HCT116 (cell line): ENCODE data around the gene PRKN.

ENCODE experiments used
- CEBPB ChIP-seq: IDR thresholded peaks from 2 replicates; pipeline ENCODE4 v1.6.1; 2012; ENCODE audit warnings: low read depth
- EZH2 ChIP-seq: fragments of 200-600 bp; sonication (generic); IDR thresholded peaks from 2 replicates; pipeline ENCODE4 v1.6.1; 2017; ENCODE audit warnings: antibody characterized with exemption, mixed run types
- EZH2phosphoT487 ChIP-seq: fragments of 200-600 bp; IDR thresholded peaks from 2 replicates; pipeline ENCODE4 v1.6.1; 2018; ENCODE audit warnings: antibody characterized with exemption, borderline replicate concordance
- JUND ChIP-seq: IDR thresholded peaks from 2 replicates; pipeline ENCODE4 v1.6.1; 2012
- POLR2A ChIP-seq: IDR thresholded peaks from 2 replicates; pipeline ENCODE4 v1.7.0; 2011; ENCODE audit warnings: borderline replicate concordance; ENCODE audit not compliant: insufficient read depth, insufficient read length; ENCODE audit errors: extremely low read depth
- POLR2AphosphoS5 ChIP-seq: IDR thresholded peaks from 2 replicates; pipeline ENCODE4 v1.6.1; 2011; ENCODE audit warnings: mild to moderate bottlenecking, low read depth, low read length, moderate library complexity
- REST ChIP-seq: IDR thresholded peaks from 2 replicates; pipeline ENCODE4 v1.6.1; 2012; ENCODE audit warnings: low read depth
- SRF ChIP-seq: IDR thresholded peaks from 2 replicates; pipeline ENCODE4 v1.6.1; 2012; ENCODE audit warnings: low read depth
- YY1 ChIP-seq: IDR thresholded peaks from 2 replicates; pipeline ENCODE4 v1.6.1; 2011; ENCODE audit warnings: low read length, low read depth, moderate library complexity, mild to moderate bottlenecking; ENCODE audit not compliant: insufficient replicate concordance; ENCODE audit errors: extremely low read depth
- ZFX ChIP-seq: fragments of 450-650 bp; IDR thresholded peaks from 2 replicates; pipeline ENCODE4 v1.6.1; 2017
- TF ChIP-seq, protein P1 (sequence below), 3 experiments: fragments of 200-600 bp in 1 of 3; sonication (generic) in 1 of 3; IDR thresholded peaks in 2 of 3; conservative IDR thresholded peaks in 1 of 3; 2 replicates each; pipeline ENCODE4 v1.5.1; 2012 to 2017; ENCODE audit warnings: low read depth in 2 of 3, low read length in 2 of 3, antibody characterized with exemption in 1 of 3, borderline replicate concordance in 1 of 3, control low read depth in 1 of 3, mild to moderate bottlenecking in 1 of 3, mixed read lengths in 1 of 3, mixed run types in 1 of 3, moderate library complexity in 1 of 3; ENCODE audit not compliant: insufficient read depth in 1 of 3
- TF ChIP-seq, protein P2 (sequence below): IDR thresholded peaks from 2 replicates; pipeline ENCODE4 v1.6.1; 2011; ENCODE audit warnings: mild to moderate bottlenecking, low read length, moderate library complexity; ENCODE audit not compliant: insufficient replicate concordance; ENCODE audit errors: extremely low read depth
- TF ChIP-seq, protein P3 (sequence below): IDR thresholded peaks from 2 replicates; pipeline ENCODE4 v1.6.1; 2012
- TF ChIP-seq, protein P4 (sequence below): IDR thresholded peaks from 2 replicates; pipeline ENCODE4 v1.6.1; 2012

GRCh38 chr6:162602759-162603158 lies 124.8 kb downstream of the PRKN start:
- TF ChIP-seq, protein P1, sequence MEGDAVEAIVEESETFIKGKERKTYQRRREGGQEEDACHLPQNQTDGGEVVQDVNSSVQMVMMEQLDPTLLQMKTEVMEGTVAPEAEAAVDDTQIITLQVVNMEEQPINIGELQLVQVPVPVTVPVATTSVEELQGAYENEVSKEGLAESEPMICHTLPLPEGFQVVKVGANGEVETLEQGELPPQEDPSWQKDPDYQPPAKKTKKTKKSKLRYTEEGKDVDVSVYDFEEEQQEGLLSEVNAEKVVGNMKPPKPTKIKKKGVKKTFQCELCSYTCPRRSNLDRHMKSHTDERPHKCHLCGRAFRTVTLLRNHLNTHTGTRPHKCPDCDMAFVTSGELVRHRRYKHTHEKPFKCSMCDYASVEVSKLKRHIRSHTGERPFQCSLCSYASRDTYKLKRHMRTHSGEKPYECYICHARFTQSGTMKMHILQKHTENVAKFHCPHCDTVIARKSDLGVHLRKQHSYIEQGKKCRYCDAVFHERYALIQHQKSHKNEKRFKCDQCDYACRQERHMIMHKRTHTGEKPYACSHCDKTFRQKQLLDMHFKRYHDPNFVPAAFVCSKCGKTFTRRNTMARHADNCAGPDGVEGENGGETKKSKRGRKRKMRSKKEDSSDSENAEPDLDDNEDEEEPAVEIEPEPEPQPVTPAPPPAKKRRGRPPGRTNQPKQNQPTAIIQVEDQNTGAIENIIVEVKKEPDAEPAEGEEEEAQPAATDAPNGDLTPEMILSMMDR (IDR thresholded peaks at IDR 0.05 in 2 of 3, conservative IDR thresholded peaks at IDR 0.05 in 1 of 3; ENCODE audit: borderline replicate concordance in 1 of 3, insufficient read depth in 1 of 3, low read depth in 2 of 3, low read length in 2 of 3), result no peak
- TF ChIP-seq, protein P2, sequence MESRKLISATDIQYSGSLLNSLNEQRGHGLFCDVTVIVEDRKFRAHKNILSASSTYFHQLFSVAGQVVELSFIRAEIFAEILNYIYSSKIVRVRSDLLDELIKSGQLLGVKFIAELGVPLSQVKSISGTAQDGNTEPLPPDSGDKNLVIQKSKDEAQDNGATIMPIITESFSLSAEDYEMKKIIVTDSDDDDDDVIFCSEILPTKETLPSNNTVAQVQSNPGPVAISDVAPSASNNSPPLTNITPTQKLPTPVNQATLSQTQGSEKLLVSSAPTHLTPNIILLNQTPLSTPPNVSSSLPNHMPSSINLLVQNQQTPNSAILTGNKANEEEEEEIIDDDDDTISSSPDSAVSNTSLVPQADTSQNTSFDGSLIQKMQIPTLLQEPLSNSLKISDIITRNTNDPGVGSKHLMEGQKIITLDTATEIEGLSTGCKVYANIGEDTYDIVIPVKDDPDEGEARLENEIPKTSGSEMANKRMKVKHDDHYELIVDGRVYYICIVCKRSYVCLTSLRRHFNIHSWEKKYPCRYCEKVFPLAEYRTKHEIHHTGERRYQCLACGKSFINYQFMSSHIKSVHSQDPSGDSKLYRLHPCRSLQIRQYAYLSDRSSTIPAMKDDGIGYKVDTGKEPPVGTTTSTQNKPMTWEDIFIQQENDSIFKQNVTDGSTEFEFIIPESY, result no peak
- no peak for TF ChIP-seq EZH2
- TF ChIP-seq, protein P3, sequence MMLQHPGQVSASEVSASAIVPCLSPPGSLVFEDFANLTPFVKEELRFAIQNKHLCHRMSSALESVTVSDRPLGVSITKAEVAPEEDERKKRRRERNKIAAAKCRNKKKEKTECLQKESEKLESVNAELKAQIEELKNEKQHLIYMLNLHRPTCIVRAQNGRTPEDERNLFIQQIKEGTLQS, result no peak
- no peak for TF ChIP-seq SRF
- no peak for TF ChIP-seq CEBPB
- no peak for TF ChIP-seq POLR2AphosphoS5
- no peak for TF ChIP-seq YY1
- TF ChIP-seq POLR2A, result no peak
- no peak for TF ChIP-seq JUND
- TF ChIP-seq, protein P4, sequence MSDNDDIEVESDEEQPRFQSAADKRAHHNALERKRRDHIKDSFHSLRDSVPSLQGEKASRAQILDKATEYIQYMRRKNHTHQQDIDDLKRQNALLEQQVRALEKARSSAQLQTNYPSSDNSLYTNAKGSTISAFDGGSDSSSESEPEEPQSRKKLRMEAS, result no peak
- TF ChIP-seq ZFX, result no peak
- no peak for TF ChIP-seq EZH2phosphoT487
- TF ChIP-seq REST, result no peak
